ENCODE measurements around the gene CNTNAP2. TPM values are rescaled to one million over a fixed set of nuclear protein-coding genes. Genes with fewer than 3 reads are reported as not detected.

The CNTNAP2 gene
- total RNA-seq, 1 experiment from 2014 or later = 64.5 TPM

DNA sequence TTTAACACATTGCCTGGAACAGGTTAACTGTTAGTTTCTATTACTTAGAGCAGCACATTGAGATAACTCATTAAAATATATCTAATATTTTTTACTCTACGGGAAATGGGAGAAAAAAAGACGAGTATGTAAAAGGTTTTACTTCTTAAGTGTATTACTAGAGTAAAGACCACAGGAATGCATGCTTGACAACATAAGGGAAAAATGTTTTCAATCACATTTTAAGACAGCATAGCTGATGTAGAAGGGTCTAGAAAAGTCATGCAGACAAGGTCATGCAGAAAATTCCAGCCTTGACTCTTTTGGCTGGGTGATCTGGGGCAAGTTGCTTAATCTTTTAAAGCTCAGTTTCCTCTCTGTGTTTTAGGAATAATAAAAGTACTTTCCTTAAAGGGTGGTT is 806.2 kb downstream of the CNTNAP2 start:
- Histone ChIP-seq H3T11ph (ENCODE audit: low read length) (no peak overlapping the region), H3K79me2 (ENCODE audit: insufficient read depth, low read length) (no peaks in the 10 kb centered on the region), H4K20me1 (ENCODE audit: control insufficient read depth, insufficient read depth, insufficient read length) (no peaks in the 10 kb centered on the region), H4K5ac (ENCODE audit: insufficient read length, low read depth, low read length) (no peak overlapping the region), H2BK15ac (ENCODE audit: low read depth, low read length) (no peak overlapping the region), H3K18ac (ENCODE audit: insufficient read length, low read depth, low read length) (no peak overlapping the region), H3K56ac (ENCODE audit: insufficient read length, low read depth, low read length) (no peak overlapping the region), H2BK5ac (ENCODE audit: insufficient read length, low read length) (no peak overlapping the region), H3K23me2 (ENCODE audit: insufficient read length, low read depth, low read length, poor library complexity, severe bottlenecking) (no peaks in the 10 kb centered on the region), H2BK20ac (ENCODE audit: low read depth, low read length, poor library complexity, severe bottlenecking) (no peak overlapping the region), H3K4ac (ENCODE audit: low read depth, low read length) (no peak overlapping the region), H2BK120ac (ENCODE audit: low read depth, low read length, poor library complexity, severe bottlenecking) (no peak overlapping the region), H4K91ac (ENCODE audit: insufficient read length, low read depth, low read length) (no peak overlapping the region), H3K27ac (ENCODE audit: insufficient read length, low read depth, low read length) (no peak overlapping the region), H3K9me3 (ENCODE audit: control insufficient read depth, low read depth, low read length) (no peaks in the 10 kb centered on the region), H2AK5ac (ENCODE audit: insufficient read length, low read length) (no peak overlapping the region), H2AFZ (ENCODE audit: low read length) (no peak overlapping the region), H3K79me1 (ENCODE audit: insufficient read depth, low read depth, low read length, poor library complexity, severe bottlenecking) (no peaks in the 10 kb centered on the region), H3K4me2 (ENCODE audit: insufficient read depth, insufficient read length, low read length) (no peak overlapping the region), H3K9ac (ENCODE audit: extremely low read depth, insufficient read length, low read length) (no peak overlapping the region), H3K14ac (ENCODE audit: insufficient read depth, low read length) (no peak overlapping the region), H3K23ac (ENCODE audit: insufficient read length, low read depth, low read length) (no peak overlapping the region), H4K8ac (replicated peaks; ENCODE audit: insufficient read length, low read depth, low read length) (no peak overlapping the region), H3K4me1 (ENCODE audit: insufficient read depth, low read length) (no peaks in the 10 kb centered on the region), H2BK12ac (ENCODE audit: insufficient read length, low read depth, low read length) (no peak overlapping the region), H3K27me3 (ENCODE audit: insufficient read depth, low read length) (no peaks in the 10 kb centered on the region)
- TF ChIP-seq, protein P1, sequence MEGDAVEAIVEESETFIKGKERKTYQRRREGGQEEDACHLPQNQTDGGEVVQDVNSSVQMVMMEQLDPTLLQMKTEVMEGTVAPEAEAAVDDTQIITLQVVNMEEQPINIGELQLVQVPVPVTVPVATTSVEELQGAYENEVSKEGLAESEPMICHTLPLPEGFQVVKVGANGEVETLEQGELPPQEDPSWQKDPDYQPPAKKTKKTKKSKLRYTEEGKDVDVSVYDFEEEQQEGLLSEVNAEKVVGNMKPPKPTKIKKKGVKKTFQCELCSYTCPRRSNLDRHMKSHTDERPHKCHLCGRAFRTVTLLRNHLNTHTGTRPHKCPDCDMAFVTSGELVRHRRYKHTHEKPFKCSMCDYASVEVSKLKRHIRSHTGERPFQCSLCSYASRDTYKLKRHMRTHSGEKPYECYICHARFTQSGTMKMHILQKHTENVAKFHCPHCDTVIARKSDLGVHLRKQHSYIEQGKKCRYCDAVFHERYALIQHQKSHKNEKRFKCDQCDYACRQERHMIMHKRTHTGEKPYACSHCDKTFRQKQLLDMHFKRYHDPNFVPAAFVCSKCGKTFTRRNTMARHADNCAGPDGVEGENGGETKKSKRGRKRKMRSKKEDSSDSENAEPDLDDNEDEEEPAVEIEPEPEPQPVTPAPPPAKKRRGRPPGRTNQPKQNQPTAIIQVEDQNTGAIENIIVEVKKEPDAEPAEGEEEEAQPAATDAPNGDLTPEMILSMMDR (conservative IDR thresholded peaks at IDR 0.05) = no peak
- Mint-ChIP-seq H3K36me3 (ENCODE audit: insufficient read depth in 1 of 3, low read depth in 3 of 3) (peaks cover 0 to 3% (median 1%) of the 10 kb centered on the region in 3 experiments; a peak in 3 of 7 replicates), H3K4me3 (no peak overlapping the region), H3K4me1 (no peaks in the 10 kb centered on the region), H3K9me3 (peaks cover 0 to 3% of the 10 kb centered on the region in 2 experiments; a peak in 3 of 5 replicates), H3K27ac (no peak overlapping the region), H3K27me3 (ENCODE audit: low read depth) (no peaks in the 10 kb centered on the region; the same call in 1 of the 2 replicates)
- DNase-seq = no peak
- no CpG with 5 or more reads among the region's 2 CpGs for WGBS (ENCODE audit: extremely low coverage, insufficient read length, low lambda C conversion rate)
